ENCODE data around the gene ZNF324B.
"Not testable (repeated sequence)": the region's sequence is repeated elsewhere in the genome, so short reads cannot be mapped to it uniquely, and the experiment has no call there.

The ZNF324B gene

GRCh38 chr19:58451358-58452101 is at the start of gene ZNF324B:
Gene ZNF324B (plus strand): TSS chr19:58451622. CDS start chr19:58453702, 2,080 bp downstream.
- TF ChIP-seq CTCF (IDR thresholded peaks at IDR 0.05; ENCODE audit: low read depth, low read length) = no peak
- Histone ChIP-seq H3K4me3 (ENCODE audit: low read depth, low read length) (peak within 1 kb of the TSS; percentile 85), H3K36me3 (peaks cover 5% of the 10 kb centered on the region), H3K9me3 (ENCODE audit: severe bottlenecking) (peaks cover 25% of the 10 kb centered on the region), H3K27me3 (ENCODE audit: insufficient read depth, low read depth, severe bottlenecking) (no peaks in the 10 kb centered on the region), H3K27ac (peak within 1 kb of the TSS; percentile 45)
- DNase-seq = peak; percentile 97

GRCh38 chr19:58401840-58402421 is 49.5 kb upstream of the ZNF324B start:
- TF ChIP-seq CTCF (IDR thresholded peaks at IDR 0.05; ENCODE audit: low read depth, low read length) = no peak
- Histone ChIP-seq H3K9me3 (ENCODE audit: severe bottlenecking) (no peaks in the 10 kb centered on the region), H3K27ac (peak overlapping the region; percentile 83), H3K36me3 (no peaks in the 10 kb centered on the region), H3K27me3 (ENCODE audit: insufficient read depth, low read depth, severe bottlenecking) (no peaks in the 10 kb centered on the region), H3K4me3 (ENCODE audit: low read depth, low read length) (peak overlapping the region; percentile 80)
- no peak for DNase-seq

GRCh38 chr19:58403920-58404478 is 47.4 kb upstream of the ZNF324B start:
- not testable (repeated sequence) for H3K27me3 ChIP-seq (ENCODE audit: insufficient read depth, low read depth, severe bottlenecking); H3K36me3 ChIP-seq; H3K9me3 ChIP-seq (ENCODE audit: severe bottlenecking); DNase-seq; H3K4me3 ChIP-seq (ENCODE audit: low read depth, low read length)
- H3K27ac ChIP-seq = peak overlapping the region; percentile 56

GRCh38 chr19:58406818-58407657 is 44.4 kb upstream of the ZNF324B start:
- H3K9me3 ChIP-seq (ENCODE audit: severe bottlenecking) = no peaks in the 10 kb centered on the region
- TF ChIP-seq CTCF (IDR thresholded peaks at IDR 0.05; ENCODE audit: low read depth, low read length) = peak; percentile 28; the same call in 1 of the 2 replicates
- DNase-seq = no peak
- peak overlapping the region; percentile 69 for H3K4me3 ChIP-seq (ENCODE audit: low read depth, low read length)
- peaks cover 6% of the 10 kb centered on the region for H3K36me3 ChIP-seq
- no peaks in the 10 kb centered on the region for H3K27me3 ChIP-seq (ENCODE audit: insufficient read depth, low read depth, severe bottlenecking)
- no peak overlapping the region for H3K27ac ChIP-seq

GRCh38 chr19:58407658-58408151 is 43.7 kb upstream of the ZNF324B start:
- Histone ChIP-seq H3K4me3 (ENCODE audit: low read depth, low read length) (peak overlapping the region; percentile 69), H3K27me3 (ENCODE audit: insufficient read depth, low read depth, severe bottlenecking) (no peaks in the 10 kb centered on the region), H3K9me3 (ENCODE audit: severe bottlenecking) (no peaks in the 10 kb centered on the region), H3K27ac (peak overlapping the region; percentile 78), H3K36me3 (peaks cover 6% of the 10 kb centered on the region)
- no peak for DNase-seq
- TF ChIP-seq CTCF (IDR thresholded peaks at IDR 0.05; ENCODE audit: low read depth, low read length) = no peak
